ENCODE measurements around the gene FCHSD2.
A peak's percentile ranks its signal among the peaks of the same experiment; 100 is the strongest.
"Not testable (repeated sequence)": the region's sequence is repeated elsewhere in the genome, so short reads cannot be mapped to it uniquely, and the experiment has no call there.

The FCHSD2 gene

DNA sequence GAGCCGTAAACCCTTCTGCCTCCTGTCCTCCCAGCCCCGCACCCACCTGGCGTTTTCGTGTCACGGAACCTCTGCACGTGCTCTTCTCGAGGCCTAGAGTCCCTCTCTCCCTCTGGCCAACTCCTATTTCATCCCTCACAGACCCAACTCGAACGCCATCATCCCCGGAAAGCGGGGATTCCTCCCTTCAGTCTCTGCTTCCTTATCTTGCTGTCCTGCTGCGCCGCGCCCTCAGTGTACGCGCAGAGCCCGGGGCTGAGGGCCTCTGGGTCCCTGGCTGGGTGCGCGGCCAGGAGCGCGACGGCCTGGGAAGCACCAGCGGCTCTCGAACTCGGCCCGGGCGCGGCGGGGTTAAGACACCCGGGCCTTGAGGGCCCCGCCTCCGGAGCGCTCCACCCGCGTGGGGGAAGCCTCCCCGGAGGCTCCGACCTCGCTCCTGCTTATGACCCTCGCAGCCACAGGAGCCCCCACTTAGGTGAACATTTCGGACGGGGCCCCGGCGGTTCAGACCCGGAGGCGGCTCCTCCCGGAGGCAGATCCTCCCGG lies 328.3 kb downstream of the FCHSD2 start:
- DNase-seq, result no peak

DNA sequence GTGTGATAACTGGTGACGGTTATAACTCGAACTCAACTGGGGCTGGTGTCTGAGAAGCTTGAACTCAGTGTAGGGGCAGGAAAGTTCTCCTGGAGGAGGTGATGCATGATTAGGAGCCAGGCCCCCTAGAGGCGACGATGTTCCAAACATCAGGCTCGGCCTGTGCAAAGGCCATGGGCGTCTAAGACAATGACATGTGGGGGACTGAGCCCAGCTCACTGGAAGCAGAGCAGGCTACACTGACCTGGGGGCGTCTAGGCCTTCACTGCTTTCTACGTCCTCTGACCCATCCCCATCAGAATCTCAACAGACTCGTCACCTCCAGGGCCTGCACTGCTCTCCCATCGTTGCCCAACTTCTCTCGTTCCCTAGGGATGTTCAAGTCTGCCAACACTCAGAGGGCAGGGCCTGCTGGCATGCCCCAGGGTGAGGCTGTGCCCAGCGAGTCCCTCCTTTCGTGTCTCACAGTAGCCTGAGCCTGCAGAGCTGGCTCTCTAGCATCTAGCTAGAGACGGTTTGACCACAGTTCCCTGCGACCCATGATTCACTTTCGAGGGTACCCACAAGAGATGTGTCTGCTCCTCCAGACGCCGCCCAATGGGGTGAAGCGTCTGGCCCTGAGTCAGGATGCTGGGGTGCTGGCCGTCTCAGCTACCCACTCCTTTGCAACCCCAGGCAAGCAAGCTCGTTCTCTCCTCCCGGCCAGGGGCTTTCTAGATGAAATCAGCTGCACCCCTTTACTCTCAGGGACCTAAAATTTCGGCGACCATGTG lies 329.0 kb downstream of the FCHSD2 start:
- DNase-seq, result peak; percentile 43

DNA sequence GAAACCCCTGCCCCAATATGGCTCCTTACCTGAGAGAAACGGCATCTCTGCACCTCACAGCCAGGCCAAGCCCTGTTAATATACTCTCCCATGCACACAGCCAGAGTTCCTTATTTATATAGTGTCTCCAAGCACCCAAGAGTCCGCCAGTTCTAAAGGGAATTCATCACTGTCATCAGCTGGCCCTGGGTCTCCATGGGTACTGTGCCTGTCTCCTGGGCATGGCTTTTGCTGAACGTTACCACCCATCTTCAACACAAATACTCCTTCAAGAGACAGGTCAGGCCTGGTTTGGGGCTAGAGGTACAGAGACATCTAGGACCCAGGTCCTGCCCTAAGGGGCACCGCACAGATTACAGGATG lies 329.5 kb downstream of the FCHSD2 start:
- DNase-seq, result no peak

DNA sequence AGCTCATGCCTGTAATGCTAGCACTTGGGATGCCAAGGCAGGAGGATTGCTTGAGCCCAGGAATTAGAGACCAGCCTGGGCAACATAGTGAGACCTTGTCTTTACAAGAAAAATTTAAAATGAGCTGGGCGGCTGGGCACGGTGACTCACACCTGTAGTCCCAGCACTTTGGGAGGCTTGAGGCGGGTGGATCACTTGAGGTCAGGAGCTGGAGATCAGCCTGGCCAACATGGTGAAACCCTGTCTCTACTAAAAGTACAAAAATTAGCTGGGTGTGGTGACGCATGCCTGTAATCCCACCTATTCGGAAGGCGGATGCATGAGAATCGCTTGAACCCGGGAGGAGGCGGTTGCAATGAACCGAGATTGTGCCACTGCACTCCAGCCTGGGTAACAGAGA lies 330.4 kb downstream of the FCHSD2 start:
- not testable (repeated sequence) for DNase-seq

DNA sequence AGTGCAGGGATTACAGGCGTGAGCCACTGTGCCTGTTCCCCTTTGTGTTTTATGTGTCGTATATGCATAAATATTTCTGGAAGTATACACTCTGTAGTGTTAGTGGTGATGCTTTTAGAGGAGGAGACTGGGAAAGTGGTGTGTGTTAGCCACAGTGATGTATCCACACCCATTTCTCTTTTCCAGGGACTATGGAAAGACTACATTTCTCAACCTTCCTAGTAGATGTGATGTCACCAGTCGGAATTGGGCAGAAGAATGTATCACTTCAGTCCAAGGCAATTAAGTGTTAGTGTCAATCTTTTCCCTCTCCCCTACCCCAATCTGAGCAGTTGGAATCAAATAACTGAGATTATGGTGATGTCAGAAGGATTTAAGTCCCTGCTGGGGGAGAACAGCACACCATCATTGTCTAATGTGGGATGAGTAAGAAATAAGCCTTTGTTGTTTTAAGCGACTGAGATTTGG lies 333.8 kb downstream of the FCHSD2 start:
- no peak for DNase-seq

DNA sequence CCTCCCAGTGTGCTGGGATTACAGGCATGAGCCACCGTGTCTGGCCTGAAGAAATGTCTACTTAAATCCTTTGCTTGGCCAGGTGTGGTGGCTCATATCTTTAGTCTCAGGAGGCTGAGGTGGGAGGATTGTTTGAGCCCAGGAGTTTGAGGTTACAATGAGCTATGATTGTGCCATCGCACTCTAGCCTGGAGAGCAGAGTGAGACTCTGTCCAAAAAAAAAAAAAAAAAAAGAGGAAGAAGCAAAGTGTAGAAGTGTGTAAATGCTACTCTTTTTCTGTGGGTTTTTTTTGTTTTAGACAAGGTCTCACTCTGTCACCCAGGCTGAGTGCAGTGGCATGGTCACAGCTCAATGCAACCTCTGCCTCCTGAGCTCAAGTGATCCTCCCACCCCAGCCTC lies 334.3 kb downstream of the FCHSD2 start:
- no peak for DNase-seq

DNA sequence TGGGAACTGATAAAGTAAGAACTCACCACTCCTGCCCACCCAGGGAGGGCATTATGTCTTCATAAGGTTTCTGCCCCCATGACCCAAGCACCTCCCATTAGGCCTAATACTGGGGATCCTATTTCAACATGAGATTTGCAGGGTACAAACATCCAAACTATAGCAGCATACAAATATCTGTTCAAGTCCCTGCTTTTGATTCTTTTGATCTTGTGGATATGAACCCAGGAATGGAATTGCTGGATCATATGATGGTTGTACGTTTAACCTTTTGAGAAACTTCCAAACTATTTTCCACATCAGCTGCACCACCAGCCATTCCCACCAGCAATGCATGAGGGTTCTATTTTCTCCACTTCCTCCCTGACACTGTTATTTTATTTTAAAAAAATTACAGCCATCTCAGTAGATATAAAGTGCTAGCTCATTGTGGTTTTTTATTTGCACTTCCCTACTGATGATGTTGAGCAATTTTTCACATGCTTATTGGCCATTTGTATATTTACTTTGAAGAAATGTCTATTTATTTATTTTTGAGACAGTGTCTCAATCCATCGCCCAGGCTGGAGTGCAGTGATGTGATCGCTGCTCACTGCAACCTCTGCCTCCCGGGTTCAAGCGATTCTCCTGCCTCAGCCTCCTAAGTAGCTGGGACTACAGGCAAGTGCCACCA lies 335.0 kb downstream of the FCHSD2 start:
- DNase-seq, result no peak

DNA sequence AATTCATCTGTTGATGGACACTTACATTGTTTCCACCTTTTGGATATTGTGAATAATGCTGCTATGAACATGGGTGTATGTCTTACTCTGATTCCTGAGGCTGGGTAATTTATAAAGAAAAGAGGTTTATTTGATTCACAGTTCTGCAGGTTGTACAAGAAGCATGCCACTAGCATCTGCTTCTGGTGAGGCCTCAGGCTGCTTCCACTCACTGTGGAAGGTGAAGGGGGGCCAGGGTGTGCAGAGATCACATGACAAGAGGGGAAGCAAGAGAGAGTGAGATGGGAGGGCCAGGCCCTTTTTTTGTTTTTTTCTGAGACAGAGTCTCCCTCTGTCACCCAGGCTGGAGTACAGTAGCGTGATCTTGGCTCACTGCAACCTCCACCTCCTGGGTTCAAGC lies 335.7 kb downstream of the FCHSD2 start:
- not testable (repeated sequence) for DNase-seq

DNA sequence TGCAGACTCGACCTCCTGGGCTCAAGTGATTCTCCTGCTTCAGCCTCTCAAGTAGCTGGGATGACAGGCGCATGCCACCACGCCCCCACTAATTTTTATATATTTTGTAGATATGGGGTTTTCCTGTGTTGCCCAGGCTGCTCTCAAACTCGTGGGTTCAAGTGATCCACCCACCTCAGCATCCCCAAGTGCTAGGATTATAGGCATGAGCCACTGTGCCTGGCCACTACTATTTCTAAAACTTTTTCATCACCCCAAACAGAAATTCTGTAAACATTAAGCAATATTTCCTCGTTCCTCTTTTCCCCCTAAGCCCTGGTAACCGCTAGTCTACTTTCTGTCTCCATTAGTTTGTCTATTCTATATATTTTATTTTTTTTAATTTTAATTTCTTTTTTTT lies 336.9 kb downstream of the FCHSD2 start:
- no peak for DNase-seq

DNA sequence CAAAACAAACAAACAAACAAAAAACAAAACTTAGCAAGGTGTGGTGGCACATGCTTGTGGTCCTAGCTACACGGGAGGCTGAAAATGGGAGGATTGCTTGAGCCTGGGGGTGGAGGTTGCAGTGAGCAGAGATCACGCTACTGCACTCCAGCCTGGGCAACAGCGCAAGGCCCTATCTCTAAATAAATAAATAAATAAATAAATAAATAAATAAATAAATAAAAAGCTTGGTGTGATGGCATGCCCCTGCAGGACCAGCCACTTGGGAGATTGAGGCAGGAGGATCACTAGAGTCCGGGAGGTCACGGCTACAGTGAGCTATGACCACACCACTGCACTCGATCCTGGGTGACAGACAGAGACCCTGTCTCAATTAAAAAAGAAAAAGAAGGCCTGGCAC lies 339.3 kb downstream of the FCHSD2 start:
- DNase-seq, result no peak

DNA sequence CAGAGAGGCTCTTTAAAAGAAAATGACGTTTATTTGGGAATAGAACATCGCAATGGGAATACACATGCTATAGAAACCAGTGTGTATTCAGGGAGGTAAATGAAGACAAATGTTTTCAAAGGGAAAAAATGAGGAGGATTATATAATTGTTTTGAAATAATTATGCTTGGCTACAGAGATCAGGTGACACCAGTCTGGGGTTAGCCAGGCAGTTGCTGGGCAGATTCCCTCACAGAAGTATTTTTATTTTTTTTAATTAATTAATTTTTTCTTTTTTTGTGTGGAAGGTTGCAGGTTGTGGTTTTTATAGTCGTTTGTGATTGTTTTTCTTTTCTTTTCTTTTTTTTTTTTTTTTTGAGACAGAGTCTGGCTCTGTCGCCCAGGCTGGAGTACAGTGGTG lies 342.7 kb downstream of the FCHSD2 start:
- no peak for DNase-seq

DNA sequence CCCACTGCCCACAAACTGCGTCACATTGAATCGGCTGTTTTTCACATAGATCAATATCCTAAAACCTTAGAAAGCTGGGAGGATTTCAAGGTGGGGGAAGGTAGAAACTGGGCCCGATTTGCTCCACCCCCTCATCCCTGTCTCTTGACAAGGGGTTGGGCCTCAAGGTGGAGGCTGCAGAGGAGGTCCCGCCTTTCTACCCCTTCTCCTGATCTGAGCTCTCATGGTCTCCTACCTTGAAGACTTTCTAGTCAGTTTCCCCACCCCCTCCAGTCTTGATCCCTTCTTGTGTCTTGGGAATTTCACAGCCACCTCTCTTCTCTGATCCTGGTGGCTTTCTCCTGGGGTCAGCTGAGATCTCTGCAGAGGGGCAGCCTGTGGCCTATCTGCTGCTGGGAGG lies 343.8 kb downstream of the FCHSD2 start:
- DNase-seq, result no peak

DNA sequence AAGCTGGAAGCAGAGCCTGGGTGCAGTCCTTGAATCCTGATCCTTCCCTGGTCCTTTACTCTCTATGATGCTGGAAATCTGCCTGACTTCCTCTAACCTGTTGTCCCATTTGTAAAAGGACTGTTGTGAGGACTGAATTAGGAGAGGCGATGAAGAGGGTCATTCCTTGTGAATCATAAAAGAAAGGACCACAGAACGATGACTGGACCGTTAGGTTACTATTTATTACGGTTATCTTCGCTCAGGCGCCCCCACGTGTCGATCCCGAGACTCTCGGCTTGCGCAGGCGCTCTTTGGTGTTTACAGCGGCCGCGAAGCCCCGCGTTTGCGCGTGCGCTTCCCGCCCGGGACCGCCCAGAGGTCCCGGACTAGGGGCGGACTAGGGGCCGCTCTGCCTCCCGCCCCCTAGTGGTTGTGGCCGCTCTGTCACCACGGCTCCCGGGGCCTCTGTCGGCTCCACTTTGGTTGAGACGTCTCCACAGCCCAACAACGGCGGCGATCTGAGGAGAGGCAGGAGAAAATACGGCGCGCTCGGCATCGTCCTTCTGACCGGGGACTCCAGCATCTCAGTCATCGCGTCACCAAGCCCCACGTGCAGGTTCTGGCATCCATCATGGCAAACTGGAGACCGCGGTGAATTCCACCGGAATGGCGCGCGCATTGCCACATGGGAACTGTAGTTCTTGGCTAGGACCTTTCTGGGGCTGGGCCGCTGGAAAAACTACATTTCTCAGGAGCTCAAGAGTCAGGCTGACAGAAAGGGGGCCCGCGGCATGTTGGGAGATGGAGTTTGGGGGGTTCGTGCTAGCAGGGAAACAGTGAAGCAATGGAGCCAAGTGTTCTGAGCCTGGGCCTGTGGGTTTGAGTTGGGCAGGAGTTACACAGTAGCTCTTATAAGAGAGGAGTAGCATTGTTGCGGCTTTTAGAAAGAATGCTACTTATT lies 348.4 kb downstream of the FCHSD2 start, which contains the start of gene STARD10:
STARD10 (minus strand) TSS at position 623 of the 943 bp plus-strand sequence. CDS start 12,866 bp downstream, outside the sequence.
- peak; percentile 93 for DNase-seq

DNA sequence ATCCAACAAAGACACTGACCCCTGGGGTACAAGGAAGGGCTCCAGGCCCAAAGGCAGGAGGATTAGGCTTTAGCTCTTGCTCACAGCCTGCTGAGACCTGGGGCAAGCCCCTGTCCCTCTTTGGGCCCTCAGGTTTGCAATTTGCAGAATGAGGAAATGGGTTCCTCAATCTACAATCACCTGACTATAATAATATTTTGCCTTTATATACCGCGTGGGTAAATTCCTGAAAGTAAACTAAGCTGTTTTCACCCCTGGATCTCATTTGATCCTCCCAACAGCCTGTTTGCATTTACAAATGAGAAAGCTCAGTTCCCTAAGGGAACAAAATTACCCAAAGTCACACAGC lies 349.1 kb downstream of the FCHSD2 start:
- DNase-seq, result no peak

DNA sequence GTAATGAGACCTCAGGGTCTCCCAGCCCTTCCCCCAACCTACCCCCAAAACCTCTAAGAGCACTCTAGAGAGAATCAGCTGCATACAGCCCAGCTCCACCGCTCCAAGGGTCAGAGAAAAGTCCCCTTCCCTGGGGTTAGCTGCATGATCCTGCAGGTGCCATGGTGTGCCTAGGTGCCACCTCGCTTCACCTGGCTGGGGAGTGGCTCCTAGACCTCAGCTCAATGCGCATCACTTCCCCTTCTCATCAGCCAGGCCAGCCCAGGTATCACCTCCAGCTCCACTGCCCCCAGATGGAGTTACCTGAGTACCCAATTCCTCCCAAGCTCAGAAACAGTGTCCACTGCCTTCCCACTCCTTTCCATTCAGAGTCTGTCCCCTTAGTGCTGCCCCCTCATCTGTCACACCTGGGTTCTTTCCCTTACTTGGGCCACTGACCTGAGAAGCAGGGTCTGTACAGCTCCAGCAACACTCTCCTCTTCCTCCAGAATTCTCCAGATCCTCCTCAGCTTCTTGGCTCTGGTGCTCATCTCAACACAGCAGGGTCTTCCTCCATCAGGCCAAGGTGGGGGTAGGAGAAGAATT lies 349.6 kb downstream of the FCHSD2 start:
- DNase-seq, result no peak

DNA sequence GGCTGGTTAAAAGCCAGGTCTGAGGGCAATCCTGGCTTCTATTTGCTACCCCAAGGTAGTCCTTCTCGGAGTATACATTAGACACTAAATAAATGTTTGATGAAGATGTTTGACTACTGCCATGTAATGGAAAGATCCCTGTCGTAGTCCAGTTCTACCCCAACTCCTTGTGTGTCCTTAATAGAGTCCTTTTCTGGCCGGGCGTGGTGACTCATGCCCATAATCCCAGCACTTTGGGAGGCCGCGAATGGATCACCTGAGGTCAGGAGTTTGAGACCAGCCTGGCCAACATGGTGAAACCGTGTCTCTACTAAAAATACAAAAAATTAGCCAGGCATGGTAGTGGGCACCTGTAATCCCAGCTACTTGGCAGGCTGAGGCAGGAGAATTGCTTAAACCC lies 350.9 kb downstream of the FCHSD2 start:
- DNase-seq, result not testable (repeated sequence)

DNA sequence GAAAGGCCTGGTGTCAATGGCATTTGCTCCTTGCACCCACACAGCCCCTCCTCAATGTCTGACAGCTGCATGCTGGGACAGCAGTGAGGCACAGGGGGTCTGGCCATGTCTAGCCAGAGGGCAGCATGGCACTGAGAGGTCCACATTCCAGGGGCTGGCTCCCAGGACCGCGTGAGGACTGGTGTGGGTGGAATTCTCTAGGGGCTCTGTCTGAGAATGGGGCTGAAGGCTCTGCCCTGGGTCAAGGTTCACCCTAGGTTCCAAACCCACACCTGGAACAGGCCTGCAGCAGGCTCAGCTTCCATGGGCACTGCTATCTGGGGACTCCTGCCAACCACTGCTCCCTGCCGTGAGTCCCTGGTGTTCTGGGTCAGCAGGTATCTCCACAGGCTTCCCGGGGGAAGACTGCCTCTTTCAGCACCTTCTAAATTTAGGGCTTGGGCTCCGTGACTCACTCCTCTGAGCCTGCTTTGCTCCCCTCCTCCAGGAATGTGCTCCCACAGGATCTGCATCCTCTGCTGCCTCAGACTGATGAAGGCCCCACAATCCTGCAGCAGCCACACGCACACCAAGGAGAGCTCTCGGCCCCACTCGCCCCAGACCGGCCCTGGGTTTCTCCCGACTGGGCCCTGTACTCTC lies 352.5 kb downstream of the FCHSD2 start:
- DNase-seq, result no peak

DNA sequence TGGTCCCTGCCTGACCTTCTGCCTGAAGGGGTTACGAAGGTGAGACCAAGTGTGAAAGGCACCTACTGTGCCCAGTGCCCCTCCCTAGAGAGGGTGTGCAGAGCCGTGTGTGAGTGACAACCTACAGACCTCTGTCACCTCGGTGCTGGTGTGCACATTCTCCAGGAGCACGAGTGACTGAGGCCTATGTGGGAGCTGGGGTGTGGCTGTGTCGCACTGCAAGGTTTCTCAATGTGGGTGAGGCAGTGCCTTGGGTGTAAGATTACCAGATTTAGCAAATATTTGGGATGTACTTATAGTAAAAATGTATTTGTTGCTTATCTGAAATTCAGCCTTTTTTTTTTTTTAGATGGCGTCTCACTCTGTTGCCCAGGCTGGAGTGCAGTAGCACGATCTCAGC lies 353.9 kb downstream of the FCHSD2 start:
- DNase-seq, result no peak

DNA sequence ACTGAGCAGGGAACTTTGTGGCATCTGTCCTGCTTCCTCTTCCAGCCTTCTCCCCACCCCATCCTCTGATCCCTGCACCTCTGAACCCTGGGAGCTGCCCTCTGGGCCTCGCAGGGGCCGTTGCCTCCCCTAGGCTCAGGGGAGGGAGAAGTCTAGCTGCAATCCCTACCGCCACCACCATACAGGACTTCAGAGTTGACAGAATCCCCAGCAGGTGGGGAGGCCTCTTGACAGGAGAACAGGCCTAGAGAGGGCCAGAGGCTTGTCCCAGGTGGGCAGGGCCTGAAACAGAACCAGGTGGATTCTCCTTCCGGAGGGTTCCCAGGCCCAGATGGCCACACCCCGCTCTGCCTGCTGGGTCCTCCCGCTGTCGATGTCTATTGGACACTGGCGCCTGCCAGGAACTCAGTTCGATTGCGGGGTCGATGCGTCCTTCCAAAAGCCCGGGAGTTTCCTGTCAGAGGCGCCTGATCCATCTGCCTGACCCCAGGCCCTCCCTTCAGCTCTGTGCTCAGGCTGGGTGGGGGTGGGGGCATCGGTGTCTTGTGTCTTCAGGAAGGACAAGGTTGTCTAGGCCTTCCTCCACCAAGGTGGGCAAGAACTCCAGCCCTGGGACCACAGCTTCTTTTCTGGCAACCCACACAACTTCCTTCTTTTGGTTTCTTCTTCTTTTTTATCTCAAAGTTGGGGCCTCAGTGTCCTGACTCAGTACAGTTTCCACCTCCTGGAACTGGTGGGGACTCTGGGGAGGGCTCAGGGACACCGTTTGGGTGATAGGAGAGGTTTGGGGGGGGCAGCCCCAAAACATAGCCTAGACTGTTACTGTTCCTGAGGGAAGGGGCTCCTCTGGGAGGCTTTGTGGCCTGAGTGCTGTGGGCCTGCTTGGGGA lies 354.7 kb downstream of the FCHSD2 start:
- no peak for DNase-seq
